Duodenal mucosa (tissue), 2 donors: ENCODE measurements around the gene APC2.

Experiments used
- H3K27ac ChIP-seq: one replicate; pipeline ENCODE4 v1.7.0; 2013; ENCODE audit warnings: low read depth, low read length
- H3K27me3 ChIP-seq, 2 donors: one replicate each; pipeline ENCODE4 v1.7.0; 2013; ENCODE audit warnings: low read length in 2 of 2, control low read depth in 1 of 2; ENCODE audit not compliant: insufficient read depth in 2 of 2, control insufficient read depth in 1 of 2
- H3K36me3 ChIP-seq, 2 donors: one replicate each; pipeline ENCODE4 v1.7.0; 2013; ENCODE audit warnings: low read length in 2 of 2, control low read depth in 1 of 2; ENCODE audit not compliant: insufficient read depth in 2 of 2, control insufficient read depth in 1 of 2
- H3K4me1 ChIP-seq, 2 donors: one replicate each; pipeline ENCODE4 v1.7.0; 2013; ENCODE audit warnings: low read length in 2 of 2, control low read depth in 1 of 2; ENCODE audit not compliant: insufficient read depth in 2 of 2, control insufficient read depth in 1 of 2
- H3K4me3 ChIP-seq, 2 donors: one replicate each; pipeline ENCODE4 v1.7.0; 2013; ENCODE audit warnings: low read length in 2 of 2, low read depth in 1 of 2
- H3K9ac ChIP-seq, 2 donors: one replicate each; pipeline ENCODE4 v1.7.0; 2013; ENCODE audit warnings: low read length in 2 of 2, low read depth in 1 of 2
- H3K9me3 ChIP-seq, 2 donors: one replicate each; pipeline ENCODE4 v1.7.0; 2013; ENCODE audit warnings: low read length in 2 of 2, control low read depth in 1 of 2; ENCODE audit not compliant: control insufficient read depth in 1 of 2

The APC2 gene

DNA sequence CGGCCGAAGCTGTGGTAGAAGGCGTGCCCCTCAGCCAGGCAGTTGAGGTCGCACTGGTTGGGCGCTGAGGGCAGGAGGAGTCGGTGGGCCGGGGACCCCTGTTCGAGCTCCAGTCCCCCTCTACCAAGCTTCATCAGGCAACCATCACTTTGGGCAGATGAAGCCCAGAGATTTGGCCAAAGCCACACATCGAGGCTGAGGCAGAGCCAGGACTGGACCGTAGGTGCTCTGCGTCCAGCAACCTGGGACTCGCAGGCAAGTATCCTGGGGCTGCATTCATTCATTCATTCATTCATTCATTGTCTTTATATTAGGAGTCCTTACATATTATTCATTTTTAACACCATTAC lies 58.6 kb downstream of the APC2 start:
- peaks cover 0 to 5% of the 10 kb centered on the region in 2 donors for H3K36me3 ChIP-seq
- peak overlapping the region; percentile 8 to 43 for H3K4me3 ChIP-seq
- peaks cover 25 to 37% of the 10 kb centered on the region in 2 donors for H3K4me1 ChIP-seq
- H3K27me3 ChIP-seq: peaks cover 9 to 10% of the 10 kb centered on the region in 2 donors
- H3K9me3 ChIP-seq: no peaks in the 10 kb centered on the region
- H3K27ac ChIP-seq: no peak overlapping the region
- no peak overlapping the region for H3K9ac ChIP-seq

DNA sequence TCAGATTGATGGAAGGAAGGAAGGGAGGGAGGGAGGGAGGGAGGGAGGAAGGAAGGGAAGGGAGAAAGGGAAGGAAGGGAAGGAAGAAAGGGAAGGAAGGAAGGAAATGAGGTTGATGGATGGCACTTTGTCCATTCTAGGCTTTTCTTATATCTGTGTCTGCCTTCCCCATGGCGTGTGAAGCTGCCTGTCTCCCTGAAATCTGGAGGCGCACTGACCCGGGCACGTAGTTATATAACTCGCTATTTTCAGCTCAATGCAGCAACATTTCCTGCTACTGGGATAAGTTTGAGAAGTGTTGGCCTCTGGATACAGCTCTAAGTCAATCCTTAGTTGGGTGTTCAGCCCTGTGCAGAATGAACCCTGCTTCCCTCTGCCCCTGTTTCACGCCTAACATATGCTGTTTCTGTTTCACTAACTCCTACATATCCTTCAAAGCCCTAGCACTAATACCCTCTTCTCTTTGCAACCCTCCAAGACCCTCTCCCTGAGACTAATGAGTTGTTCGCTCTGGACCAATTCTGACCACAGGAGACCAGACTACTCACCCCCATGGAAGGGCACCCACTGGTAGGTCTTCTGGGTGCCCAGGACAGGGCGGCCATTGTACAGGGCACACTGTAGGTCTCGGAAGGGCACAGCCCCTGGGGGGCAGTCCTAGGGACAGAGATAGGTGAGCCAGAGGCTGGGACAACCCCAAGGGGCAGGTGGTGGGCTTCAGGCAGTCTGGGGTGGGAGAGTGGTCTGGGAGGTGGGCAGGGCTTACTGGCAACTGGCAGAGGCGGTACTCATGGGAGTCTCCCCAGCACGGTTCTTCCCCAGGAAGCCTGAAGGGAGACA lies 59.9 kb downstream of the APC2 start:
- H3K4me1 ChIP-seq: peaks cover 25 to 34% of the 10 kb centered on the region in 2 donors
- no peak overlapping the region for H3K4me3 ChIP-seq
- H3K27me3 ChIP-seq: peaks cover 1 to 8% of the 10 kb centered on the region in 2 donors
- no peak overlapping the region for H3K27ac ChIP-seq
- H3K36me3 ChIP-seq: peaks cover 0 to 5% of the 10 kb centered on the region in 2 donors
- no peak overlapping the region for H3K9ac ChIP-seq
- H3K9me3 ChIP-seq: no peaks in the 10 kb centered on the region

DNA sequence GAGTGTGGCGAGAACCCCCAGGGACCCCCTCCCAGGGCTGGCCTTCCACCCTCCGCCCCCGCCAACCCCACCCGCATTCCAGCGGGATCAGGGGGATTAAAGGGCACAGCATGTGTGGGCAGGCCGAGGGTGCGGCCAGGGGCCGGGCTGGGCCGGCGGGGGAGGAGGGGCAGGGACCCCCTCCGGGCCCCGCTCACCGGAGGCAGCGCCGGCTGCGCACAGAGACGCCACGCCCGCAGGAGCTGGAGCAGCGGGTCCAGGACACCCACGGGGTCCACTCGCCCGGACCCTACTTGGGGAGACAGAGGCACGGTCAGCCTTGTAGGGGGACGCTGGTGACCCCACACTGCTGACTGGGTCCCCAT lies 60.5 kb downstream of the APC2 start:
- Histone ChIP-seq H3K4me1 (peaks cover 25 to 34% of the 10 kb centered on the region in 2 donors), H3K36me3 (peaks cover 0 to 3% of the 10 kb centered on the region in 2 donors), H3K27me3 (peaks cover 5 to 13% of the 10 kb centered on the region in 2 donors), H3K9ac (no peak overlapping the region), H3K27ac (no peak overlapping the region), H3K9me3 (no peaks in the 10 kb centered on the region), H3K4me3 (peak overlapping the region in 1 of 2 donors; percentile 23)

DNA sequence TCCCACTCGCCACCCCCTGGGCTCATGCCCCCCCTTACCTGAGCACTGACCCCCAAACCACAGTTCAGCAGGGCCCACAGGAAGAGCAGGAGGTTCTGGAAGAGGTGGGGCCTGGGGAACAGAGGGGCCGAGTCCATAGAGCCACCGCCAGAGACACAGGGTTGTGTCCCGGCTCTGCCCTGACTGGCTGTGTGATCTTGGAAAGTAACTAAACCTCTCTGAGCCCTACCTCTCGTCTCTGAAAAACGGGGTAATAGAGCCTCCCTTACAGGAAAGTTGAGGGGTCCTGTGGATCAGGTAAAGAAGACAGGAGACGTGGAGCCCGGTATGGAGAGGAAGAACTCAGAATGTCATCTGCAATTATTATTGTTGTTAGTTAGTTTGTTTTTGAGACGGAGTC lies 60.9 kb downstream of the APC2 start:
- peak overlapping the region in 1 of 2 donors; percentile 23 for H3K4me3 ChIP-seq
- H3K9me3 ChIP-seq: no peaks in the 10 kb centered on the region
- H3K27me3 ChIP-seq: peaks cover 5 to 13% of the 10 kb centered on the region in 2 donors
- H3K4me1 ChIP-seq: peaks cover 25 to 34% of the 10 kb centered on the region in 2 donors
- H3K9ac ChIP-seq: no peak overlapping the region
- no peak overlapping the region for H3K27ac ChIP-seq
- no peaks in the 10 kb centered on the region for H3K36me3 ChIP-seq

DNA sequence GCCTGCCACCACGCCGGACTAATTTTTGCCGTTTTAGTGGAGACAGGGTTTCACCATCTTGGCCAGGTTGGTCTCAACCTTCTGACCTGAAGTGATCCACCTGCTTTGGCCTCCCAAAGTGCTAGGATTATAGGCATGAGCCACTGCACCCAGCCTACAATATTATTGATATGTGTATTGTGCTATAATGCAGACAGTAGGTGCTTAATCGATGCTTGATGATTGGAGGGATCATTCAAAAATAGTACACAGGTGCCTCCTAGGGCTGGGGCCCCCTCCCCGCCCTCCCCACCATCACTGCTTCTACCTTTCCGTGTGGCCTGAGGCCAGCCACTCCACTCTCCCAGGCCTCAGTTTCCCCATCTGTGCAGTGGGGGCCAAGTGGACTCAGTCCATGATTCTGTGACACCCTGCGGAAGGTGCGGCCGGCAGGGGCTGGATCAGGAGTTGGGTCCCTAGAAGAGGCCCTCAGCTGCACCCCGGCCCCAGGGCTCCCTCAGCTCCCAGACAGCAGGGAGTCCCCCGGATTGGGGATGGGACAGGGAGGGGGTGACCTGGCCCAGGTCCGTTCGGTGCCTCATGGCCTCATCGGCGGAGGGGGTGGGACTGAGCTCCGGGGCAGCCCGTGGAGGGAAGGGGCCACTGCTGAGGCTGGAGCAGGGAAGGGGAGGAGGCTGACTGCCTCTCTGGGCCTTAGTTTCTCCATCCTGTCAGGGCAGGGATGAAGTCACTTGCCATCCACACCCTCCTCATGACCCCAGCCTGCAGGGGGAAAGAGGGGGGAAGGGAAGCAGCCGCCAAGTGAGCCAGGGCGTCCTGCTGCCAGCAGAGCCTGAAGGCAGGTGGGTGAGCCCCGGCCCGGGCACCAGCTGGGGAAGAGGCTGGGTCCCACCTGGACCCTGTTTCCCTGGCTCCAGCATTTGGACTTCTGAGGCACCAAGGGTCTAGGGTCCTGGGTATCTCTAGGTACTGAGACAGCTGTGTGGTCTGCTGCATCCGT lies 61.7 kb downstream of the APC2 start:
- Histone ChIP-seq H3K9me3 (no peaks in the 10 kb centered on the region), H3K4me1 (peaks cover 25 to 34% of the 10 kb centered on the region in 2 donors), H3K4me3 (peak overlapping the region; percentile 50 to 70), H3K27ac (no peak overlapping the region), H3K27me3 (peaks cover 5 to 18% of the 10 kb centered on the region in 2 donors), H3K36me3 (no peaks in the 10 kb centered on the region), H3K9ac (peak overlapping the region in 1 of 2 donors; percentile 63)

DNA sequence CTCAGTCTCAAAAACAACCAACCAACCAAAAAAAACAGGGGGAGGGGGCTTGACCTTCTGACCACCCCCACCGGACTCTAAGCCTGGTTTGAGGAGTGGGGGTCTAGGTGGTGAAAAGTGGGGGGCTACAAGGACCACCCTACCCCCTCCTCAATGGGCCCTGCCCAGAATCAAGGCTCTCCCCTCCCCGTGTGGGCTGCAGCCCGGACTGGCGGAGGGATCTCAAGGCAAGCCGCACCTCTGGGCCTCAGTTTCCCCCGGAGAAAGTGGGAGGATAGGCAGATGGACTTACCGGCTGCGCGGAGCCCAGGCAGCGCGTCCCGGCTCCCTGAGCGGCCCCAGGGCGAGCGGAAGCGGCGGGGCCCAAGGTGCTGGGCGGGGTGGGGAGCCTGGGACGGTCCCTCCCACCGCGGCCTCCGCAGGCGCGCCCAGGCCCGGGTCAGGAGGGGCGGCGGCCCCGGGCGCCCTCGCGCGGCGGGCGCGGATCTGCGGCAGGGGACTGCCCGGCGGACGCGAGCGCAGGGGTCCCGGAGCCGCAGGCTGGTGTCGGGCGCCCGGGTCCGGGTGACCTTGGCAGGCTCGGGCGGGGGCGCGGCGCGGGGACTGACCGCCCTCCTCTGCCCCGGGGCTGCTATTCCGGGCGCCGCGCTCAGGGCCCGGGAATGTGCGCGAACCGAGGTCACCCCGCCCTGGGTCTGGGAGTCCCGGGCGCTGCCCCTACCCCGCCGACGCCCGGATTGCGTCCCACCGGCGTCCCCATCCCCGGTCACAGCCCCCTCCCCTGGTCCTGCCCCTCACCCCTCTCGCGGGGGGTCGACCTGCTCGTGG lies 63.0 kb downstream of the APC2 start, which contains the start of gene ADAMTSL5:
Gene ADAMTSL5, minus strand, starts transcription at position 349 of the 828 bp plus-strand sequence. CDS start 2,076 bp downstream, outside the sequence.
- Histone ChIP-seq H3K9me3 (no peaks in the 10 kb centered on the region), H3K4me3 (peak within 1 kb of the TSS; percentile 70 to 81), H3K9ac (peak within 1 kb of the TSS; percentile 63 to 80)

DNA sequence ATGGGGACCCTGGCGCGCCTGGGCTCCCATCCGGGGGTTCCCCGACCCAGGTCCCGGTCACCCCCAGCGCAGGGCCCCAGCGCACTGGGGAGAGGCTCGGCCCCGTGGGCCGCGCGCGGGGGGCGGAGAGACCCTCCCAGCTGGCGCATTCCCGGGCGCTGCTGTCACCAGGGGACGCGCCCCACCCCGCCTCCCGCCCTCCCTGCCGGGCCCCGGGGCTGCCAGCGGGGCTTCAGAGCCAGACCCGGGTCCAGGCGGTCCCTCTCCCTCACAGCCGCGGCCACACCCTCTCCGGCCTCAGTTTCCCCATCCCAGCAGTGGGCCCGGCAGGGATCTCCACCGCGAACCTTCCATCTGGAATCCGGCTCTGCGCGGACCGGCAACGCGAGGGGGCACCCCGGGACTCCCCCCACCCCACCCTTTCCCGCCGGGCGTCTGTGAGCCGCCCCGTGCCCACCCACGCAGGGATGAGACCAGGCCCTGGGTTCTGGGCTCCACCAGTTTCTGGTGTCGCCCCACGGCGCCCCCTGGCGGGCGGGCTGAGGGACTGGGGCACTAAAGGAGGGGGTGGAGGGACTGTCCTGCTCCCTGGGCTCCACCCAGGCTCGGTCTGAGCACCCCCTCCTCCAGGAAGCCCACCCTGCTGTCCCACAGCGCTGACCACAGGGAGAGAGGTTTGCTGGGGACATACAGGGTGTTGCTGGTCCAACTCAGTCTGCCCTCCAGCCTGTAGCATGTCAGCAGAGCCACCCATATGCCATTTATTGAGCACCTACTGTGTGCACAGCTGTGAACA lies 63.8 kb downstream of the APC2 start:
- peaks cover 5 to 18% of the 10 kb centered on the region in 2 donors for H3K27me3 ChIP-seq
- peak overlapping the region in 1 of 2 donors; percentile 43 for H3K9ac ChIP-seq
- peaks cover 20 to 24% of the 10 kb centered on the region in 2 donors for H3K4me1 ChIP-seq
- H3K4me3 ChIP-seq: peak overlapping the region; percentile 45 to 47
- no peak overlapping the region for H3K27ac ChIP-seq
- H3K36me3 ChIP-seq: no peaks in the 10 kb centered on the region
- H3K9me3 ChIP-seq: no peaks in the 10 kb centered on the region

More for the DNA sequence above, 63.0 kb downstream of the APC2 start, which contains the start of gene ADAMTSL5:
- no peak within 1 kb of the TSS for H3K27ac ChIP-seq
- H3K4me1 ChIP-seq: peaks cover 25 to 28% of the 10 kb centered on the region in 2 donors
- no peaks in the 10 kb centered on the region for H3K36me3 ChIP-seq
- H3K27me3 ChIP-seq: peaks cover 5 to 18% of the 10 kb centered on the region in 2 donors

DNA sequence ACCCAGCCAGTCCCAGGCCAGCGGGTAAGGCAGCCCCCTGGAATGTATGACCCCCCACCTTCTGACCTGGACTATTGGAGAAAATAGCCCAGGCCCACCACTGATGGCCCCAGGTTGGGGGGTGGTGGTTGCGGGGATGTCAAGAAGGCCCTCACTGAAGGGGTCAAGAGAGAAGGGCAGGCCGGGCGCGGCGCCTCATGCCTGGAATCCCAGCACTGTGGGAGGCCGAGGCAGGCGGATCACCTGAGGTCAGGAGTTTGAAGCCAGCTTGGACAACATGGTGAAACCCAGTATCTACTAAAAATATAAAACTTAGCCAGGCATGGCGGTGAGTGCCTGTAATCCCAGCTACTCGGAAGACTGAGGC lies 64.4 kb downstream of the APC2 start:
- Histone ChIP-seq H3K4me1 (peaks cover 20 to 24% of the 10 kb centered on the region in 2 donors), H3K27me3 (peaks cover 5 to 18% of the 10 kb centered on the region in 2 donors)

More for the DNA sequence above, 64.4 kb downstream of the APC2 start:
- Histone ChIP-seq H3K4me3 (no peak overlapping the region), H3K9me3 (no peaks in the 10 kb centered on the region), H3K36me3 (no peaks in the 10 kb centered on the region), H3K27ac (no peak overlapping the region), H3K9ac (no peak overlapping the region)
